HG02973 (cell line): ENCODE results near the gene GPC6.

Experiments
- ATAC-seq: cut with Tn5 transposase; IDR thresholded peaks from one replicate; pipeline ENCODE4 v1.9.1; 2021; ENCODE audit warnings: moderate library complexity; ENCODE audit not compliant: unreplicated experiment

The GPC6 gene

GRCh38 chr13:93956426-93956825, 729.8 kb downstream of the GPC6 start:
- ATAC-seq, result no peak

GRCh38 chr13:93957371-93957770, 730.8 kb downstream of the GPC6 start:
- ATAC-seq, result no peak

DNA sequence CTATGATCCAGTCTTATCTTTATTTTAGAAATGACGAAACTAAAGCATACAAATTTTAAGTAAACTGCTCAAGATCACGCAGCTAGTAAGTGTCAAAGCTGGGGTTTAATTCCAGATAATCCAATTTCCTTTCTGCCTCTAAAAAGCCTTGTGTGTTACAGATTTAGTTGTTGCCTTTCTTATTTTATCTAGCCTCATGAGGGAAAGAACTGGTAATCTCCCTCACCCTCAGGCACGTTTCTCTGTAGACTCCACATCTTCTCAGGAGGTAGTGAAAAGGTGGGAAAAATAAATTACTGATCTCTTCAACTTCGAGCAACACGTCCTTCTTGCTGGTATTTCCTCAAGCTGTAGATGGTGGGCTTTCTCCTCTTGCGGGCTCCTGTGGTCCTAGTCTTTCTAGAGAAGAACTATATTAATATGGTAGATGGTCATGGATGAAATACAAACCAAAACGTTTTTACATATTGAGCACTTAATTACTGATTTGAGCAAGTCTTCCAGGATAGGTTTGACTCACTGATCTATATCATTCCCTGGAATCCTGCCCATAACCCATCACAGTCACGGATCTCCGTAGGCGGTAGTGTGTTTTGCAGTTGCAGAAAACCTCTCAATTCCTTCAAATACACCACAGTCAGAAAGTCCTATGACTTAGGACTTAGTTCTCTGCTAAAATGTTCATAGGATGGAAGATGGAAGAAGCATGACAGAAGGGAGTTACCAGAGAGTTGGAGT, 733.4 kb downstream of the GPC6 start:
- ATAC-seq, result no peak

GRCh38 chr13:93963266-93964145, 736.9 kb downstream of the GPC6 start:
- no peak for ATAC-seq

- no peak for ATAC-seq
Observed at GRCh38 chr13:93964146-93964512, 737.5 kb downstream of the GPC6 start.

GRCh38 chr13:93965587-93965986, 739.0 kb downstream of the GPC6 start:
- ATAC-seq, result no peak

DNA sequence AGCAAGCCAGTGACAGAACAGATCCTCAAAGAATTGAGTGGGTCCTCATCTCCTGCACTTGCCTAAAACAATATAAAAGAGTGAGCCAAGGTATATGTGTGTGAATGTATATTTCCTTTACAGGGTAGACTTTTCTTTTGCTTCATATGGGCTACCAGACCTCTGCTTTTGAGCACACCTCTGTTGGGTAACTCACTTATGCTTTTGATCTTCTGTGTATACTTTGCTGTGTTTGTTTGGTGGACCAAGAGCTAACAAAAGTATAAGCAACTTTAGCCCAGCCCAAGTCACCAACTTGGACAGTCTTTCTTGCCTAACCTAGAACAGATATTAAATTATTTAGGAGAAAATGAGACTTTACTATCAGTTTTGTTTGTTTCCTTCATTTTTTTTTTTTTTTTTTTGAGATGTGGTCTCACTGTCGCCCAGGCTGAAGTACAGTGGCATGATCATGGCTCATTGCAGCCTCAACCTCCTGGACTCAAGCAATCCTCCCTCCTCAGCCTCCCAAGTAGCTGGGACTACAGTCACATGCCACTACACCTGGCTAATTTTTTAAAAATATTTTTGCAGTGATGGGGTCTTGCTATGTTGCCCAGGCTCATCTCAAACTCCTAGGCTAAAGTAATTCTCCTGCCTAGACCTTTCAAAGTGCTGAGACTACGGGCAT, 739.8 kb downstream of the GPC6 start:
- ATAC-seq, result no peak

- no peak for ATAC-seq
Observed at GRCh38 chr13:93967286-93967685, 740.7 kb downstream of the GPC6 start.

DNA sequence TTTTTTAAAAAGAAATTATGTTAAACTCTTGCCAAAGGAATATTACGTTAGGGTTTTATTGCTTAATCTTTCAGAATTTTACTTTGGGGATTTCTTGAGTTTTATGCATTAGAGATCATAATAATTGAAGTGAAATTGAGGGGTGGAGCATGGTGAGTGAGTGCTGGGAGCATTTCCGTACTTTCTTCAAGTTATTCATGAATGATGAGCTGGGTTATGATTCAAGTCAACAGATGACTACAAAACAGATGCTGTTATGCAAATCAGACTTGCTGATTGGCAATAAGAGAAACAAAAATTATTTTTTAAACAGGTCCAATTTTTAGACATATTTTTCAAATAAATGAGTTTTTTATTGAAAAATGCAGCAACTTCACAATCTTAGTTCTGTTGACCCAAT, 748.6 kb downstream of the GPC6 start:
- ATAC-seq, result no peak

GRCh38 chr13:93976528-93976927, 749.9 kb downstream of the GPC6 start:
- ATAC-seq, result no peak

DNA sequence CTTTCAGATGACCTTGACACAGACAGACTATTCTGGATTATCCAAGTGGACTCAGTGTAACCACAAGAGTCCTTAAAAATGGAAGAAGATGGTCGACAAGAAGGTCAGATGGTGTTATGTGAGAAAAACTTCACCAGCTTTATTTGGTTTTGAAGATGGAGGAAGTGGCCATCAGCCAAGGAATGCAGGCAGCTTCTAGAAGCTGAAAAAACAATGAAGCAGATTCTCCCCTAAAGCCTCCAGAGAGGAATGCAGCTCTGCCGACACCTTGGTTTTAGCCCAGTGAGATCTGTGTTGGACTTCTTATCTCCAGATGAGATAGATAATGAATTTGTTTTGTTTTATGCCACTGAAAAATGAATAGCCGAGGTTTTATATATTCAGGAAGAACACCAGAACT, 751.4 kb downstream of the GPC6 start:
- no peak for ATAC-seq

- no peak for ATAC-seq
Observed at GRCh38 chr13:93981426-93981977, 754.9 kb downstream of the GPC6 start.

- no peak for ATAC-seq
Observed at GRCh38 chr13:93982179-93982918, 755.7 kb downstream of the GPC6 start.

GRCh38 chr13:93984052-93984451, 757.4 kb downstream of the GPC6 start:
- no peak for ATAC-seq

DNA sequence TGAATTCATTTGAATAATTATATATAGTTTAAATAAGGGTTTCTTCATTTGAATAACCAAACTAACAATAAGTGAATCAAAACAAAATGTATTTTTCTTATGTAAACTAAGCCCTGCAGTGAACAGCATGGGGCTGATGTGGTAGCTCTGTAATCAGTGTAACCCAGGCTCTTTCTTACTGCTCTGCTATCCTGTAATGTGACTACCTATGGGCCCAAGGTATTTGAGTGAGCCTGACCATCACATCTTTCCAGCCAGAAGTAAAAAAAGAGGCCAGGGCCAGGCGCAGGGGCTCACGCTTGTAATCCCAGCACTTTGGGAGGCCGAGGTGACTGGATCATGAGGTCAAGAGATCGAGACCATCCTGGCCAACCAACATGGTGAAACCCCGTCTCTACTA, 758.3 kb downstream of the GPC6 start:
- no peak for ATAC-seq

- ATAC-seq, result no peak
Observed at GRCh38 chr13:93987458-93987857, 760.9 kb downstream of the GPC6 start.

DNA sequence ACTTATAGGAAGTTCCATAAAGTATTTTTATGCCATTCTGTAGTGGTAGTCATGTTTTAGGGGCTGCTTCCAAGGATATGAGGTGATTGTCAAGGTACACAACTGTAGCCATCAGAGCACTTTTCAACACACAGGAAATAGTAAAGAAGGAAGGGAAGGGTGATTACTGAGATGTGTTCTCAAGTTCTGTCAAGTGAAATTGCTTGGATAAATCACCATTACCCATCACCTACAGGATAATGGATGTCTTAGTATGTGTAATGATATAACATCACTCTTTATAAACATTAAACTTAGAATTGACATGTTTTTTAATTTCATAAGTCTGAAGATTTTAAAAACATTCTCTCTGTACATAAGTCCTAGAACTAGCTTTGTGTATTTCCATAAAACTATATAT, 765.0 kb downstream of the GPC6 start:
- ATAC-seq, result no peak

- no peak for ATAC-seq
Observed at GRCh38 chr13:93996481-93996880, 769.9 kb downstream of the GPC6 start.

DNA sequence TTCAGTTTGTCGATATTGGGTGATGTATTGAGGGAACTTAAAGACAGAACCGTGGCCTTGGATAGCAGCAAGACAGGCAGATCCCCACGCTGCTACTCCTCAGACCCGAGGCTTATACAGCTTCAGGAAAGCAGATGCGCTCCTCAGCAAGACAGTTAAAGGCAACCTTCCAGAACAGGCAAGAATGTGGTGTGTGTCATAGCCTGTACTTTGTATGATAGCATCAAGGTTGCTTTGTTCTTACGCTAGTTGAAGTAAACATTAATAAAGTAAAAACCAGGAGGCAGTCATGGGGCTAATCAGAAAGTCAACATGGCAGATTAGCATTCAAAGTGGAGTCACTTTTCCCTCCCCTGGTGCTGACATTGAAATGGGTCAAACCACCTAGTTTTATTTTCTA, 779.7 kb downstream of the GPC6 start:
- no peak for ATAC-seq

DNA sequence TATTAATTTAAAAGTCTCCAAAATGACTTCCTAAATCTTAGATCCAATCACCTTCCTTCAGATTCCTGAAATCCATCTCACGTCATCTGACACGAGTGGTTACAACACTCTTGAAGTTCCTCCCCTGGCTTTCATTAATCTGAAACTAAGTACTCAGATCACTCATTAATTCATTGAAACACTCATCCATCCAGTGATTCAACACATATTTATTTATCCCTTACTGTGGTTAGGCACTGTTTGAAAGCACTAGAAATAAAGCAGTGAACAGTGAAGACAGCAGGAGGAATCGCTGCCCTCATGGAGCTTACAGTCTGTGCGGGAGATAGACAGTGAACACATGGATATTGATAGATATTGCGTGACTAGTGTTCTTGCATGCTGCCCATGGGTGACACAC, 780.5 kb downstream of the GPC6 start:
- ATAC-seq, result no peak

- no peak for ATAC-seq
Observed at GRCh38 chr13:94009701-94010100, 783.1 kb downstream of the GPC6 start.
